Central memory CD4-positive, alpha-beta T cell (primary cell): ENCODE results near the gene KANK4.

Experiments
- DNase-seq: peaks from one replicate; pipeline ENCODE4 v3.0.0; 2022

Gene KANK4

DNA sequence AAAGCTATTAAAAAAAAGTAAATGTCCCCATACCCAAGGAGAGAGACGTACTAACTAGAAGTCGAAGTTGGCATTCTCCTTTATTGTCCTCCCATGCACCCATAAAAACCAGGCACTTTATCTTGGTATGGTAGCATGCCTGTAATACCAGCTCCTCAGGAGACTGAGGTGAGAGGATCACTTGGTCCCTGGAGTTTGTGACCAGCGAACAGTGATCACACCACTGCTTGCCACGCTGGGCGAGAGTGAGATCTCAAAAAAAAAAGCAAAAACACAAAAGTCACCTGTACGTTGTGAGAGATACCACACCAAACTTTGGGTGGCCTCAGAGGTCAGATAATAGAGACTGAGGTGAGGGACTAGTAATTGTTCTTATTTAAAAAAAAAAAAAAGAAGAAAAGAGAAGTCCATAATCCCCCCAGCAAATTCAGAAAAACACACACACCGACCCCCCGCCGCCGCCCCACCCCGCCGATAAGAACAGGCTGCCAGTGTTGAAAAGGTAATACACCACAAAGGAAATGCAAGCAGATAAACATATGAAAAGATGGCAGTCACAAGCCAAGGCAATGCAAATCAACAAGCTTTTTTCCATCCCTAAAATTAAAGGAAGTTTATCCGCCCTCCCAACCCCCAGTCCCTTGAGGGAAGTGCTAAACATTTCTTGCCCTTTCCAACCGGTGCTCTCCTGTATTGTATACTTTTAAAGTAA, 121.0 kb downstream of the KANK4 start:
- no peak for DNase-seq

DNA sequence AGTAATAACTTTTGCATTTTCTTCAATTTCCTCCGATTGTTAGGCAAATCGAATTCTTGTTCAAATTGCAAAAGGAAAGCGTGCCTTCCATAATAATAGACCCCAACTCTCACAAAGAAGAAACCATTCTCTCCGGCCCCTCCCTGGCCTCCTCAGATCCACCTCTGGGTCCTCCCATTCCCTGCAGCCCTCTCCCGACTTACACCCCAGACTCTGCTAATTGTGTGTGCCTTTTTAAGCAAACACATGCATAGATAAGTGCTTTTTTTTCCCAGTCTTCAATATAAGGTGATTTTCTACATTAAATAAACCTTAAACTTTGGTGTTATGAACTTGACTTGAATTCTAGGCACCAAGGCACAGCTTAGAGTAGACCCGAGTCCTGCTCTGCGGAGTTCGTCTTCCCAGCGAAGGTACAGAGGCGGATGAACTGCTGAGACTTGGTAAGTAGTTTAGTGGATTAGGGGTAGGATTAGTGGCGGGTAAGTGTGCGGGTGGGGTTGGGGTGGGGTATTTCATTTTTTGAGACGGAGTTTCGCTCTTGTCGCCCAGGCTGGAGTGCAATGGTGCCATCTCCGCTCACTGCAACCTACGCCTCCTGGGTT, 123.0 kb downstream of the KANK4 start:
- no peak for DNase-seq

DNA sequence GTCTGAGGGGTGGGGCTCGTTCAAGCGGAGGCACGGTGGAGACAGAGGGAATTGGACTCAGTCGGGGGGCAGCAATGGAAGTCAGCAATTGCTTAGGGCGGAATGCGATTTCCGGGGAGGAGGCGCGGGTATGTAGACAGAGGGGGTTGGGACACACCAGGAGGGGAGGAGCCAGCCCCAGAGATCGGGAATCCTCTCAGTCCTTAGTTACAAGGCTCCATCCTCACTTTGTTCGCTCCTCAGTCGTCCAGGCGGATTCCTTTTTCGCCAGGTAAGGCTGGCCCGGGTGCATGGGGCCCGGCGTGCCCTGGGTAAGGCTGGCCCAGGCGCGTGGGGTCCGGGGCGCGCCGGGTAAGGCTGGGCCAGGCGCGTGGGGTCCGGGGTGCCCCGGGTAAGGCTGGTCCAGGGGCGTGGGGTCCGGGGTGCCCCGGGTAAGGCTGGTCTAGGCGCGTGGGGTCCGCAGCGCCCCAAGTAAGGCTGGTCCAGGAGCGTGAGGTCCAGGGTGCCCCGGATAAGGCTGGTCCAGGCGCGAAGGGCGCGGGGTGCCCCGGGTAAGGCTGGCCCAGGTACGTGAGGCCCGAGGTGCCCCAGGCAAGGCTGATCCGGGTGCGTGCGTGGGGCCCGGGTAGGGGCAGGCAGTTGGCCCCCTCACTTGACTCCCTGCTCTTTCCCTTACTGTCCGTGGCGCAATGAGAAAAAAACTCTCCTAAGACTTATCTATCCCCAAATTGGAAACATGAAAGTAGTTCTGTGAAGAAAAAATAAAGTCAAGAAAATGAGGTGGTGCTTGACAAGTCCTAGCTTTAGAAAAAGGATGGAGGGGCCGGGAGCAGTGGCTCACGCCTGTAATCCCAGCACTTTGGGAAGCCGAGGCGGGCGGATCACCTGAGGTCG, 124.3 kb downstream of the KANK4 start, which contains the start of gene L1TD1:
Gene L1TD1 (plus strand): TSS at position 199 of the 894 bp plus-strand sequence. CDS start 11,780 bp downstream, outside the sequence.
- DNase-seq = no peak

DNA sequence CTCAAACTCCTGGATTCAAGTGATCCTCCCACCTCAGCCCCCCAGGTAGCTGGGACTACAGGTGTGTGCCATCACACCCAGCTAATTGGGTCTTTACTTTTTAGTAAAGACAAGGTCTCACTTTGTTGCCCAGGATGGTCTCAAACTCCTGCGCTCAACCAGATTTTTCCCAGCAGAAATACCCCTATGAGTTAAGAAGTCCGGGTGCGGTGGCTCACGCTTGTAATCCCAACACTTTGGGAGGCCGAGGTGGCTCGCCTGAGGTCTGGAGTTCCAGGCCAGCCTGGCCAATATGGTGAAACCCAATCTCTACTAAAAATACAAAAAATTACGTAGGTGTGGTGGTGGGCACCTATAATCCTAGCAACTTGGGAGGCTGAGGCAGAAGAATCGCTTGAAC, 131.1 kb downstream of the KANK4 start:
- DNase-seq = no peak

DNA sequence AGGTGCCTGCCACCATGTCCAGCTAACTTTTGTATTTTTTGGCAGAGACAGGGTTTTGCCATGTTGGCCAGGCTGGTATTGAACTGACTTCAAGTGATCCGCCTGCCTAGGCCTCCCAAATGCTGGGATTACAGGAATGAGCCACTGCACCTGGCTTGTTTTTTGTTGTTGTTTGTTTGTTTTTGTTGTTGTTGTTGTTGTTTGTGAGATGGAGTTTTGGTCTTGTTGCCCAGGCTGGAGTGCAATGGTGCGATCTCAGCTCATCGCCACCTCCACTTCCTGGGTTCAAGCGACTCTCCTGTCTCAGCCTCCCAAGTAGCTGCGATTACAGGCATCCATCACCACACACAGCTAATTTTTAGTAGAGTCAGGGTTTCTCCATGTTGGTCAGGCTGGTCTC, 131.7 kb downstream of the KANK4 start:
- no peak for DNase-seq
